DMS 273 treated with DMSO at 0.1 percent for 48 hours (cell line): ENCODE data around the gene MANEAL.

Experiments used
- DNase-seq: peaks from one replicate; lab custom pipeline; 2025; lab: John Stamatoyannopoulos, UW

Gene MANEAL

GRCh38 chr1:37828410-37829074, 34.9 kb downstream of the MANEAL start:
- DNase-seq: no peak

- DNase-seq: no peak
Measured at GRCh38 chr1:37831109-37831508, 37.5 kb downstream of the MANEAL start.

GRCh38 chr1:37831809-37832208, 38.2 kb downstream of the MANEAL start:
- DNase-seq: no peak

- no peak for DNase-seq
Measured at GRCh38 chr1:37836788-37837187, 43.1 kb downstream of the MANEAL start.

- DNase-seq: no peak
Measured at GRCh38 chr1:37839676-37840075, 46.0 kb downstream of the MANEAL start.

- no peak for DNase-seq
Measured at GRCh38 chr1:37840711-37841110, 47.1 kb downstream of the MANEAL start.

- DNase-seq: no peak
Measured at GRCh38 chr1:37841652-37842051, 48.0 kb downstream of the MANEAL start.

- no peak for DNase-seq
Measured at GRCh38 chr1:37844536-37844935, 50.9 kb downstream of the MANEAL start.

GRCh38 chr1:37845049-37845646, 51.5 kb downstream of the MANEAL start:
- DNase-seq: no peak

- no peak for DNase-seq
Measured at GRCh38 chr1:37845786-37846185, 52.1 kb downstream of the MANEAL start.

GRCh38 chr1:37846647-37847339, 53.1 kb downstream of the MANEAL start:
- DNase-seq: no peak

- no peak for DNase-seq
Measured at GRCh38 chr1:37849480-37849879, 55.8 kb downstream of the MANEAL start.

- no peak for DNase-seq
Measured at GRCh38 chr1:37850352-37850955, 56.8 kb downstream of the MANEAL start.
